Tibial artery (tissue), 4 donors: Measurements from ENCODE around the gene NLRP3.

ENCODE experiments used
- DNase-seq, 2 donors: peaks; one replicate each; pipeline ENCODE4 v3.0.0-alpha.2; 2019
- H3K27ac ChIP-seq, 2 donors: fragments of 200-600 bp; sonication (generic) in 1 of 2; 1 replicate in 1 of 2; 2 replicates in 1 of 2; pipeline ENCODE4 v1.5.1; 2018 to 2019; ENCODE audit warnings: mild to moderate bottlenecking in 1 of 2
- H3K27me3 ChIP-seq, 2 donors: fragments of 200-600 bp; sonication (generic) in 1 of 2; one replicate each; pipeline versions ENCODE4 v1.5.1 to v1.6.0; 2016 to 2019
- H3K36me3 ChIP-seq, 3 donors: fragments of 200-600 bp; sonication (generic) in 2 of 3; one replicate each; pipeline ENCODE4 v1.5.1; 2016 to 2019; ENCODE audit warnings: mild to moderate bottlenecking in 2 of 3
- H3K4me1 ChIP-seq, 4 donors: fragments of 200-600 bp; sonication (generic) in 2 of 4; 1 replicate in 3 of 4; 2 replicates in 1 of 4; pipeline ENCODE4 v1.5.1; 2016 to 2019
- H3K4me3 ChIP-seq, 2 donors: fragments of 200-600 bp; sonication (generic) in 1 of 2; 1 replicate in 1 of 2; 2 replicates in 1 of 2; pipeline ENCODE4 v1.5.1; 2018 to 2019; ENCODE audit warnings: mild to moderate bottlenecking in 2 of 2
- H3K9me3 ChIP-seq, 3 donors: fragments of 200-600 bp; sonication (generic) in 1 of 3; one replicate each; pipeline ENCODE4 v1.5.1; 2016 to 2019
- CTCF ChIP-seq, 2 experiments: fragments of 200-600 bp in 1 of 2; fragments of 450-650 bp in 1 of 2; IDR thresholded peaks; one replicate each; pipeline ENCODE4 v1.5.1; 2017 to 2019; ENCODE audit warnings: antibody characterized with exemption in 2 of 2, mild to moderate bottlenecking in 1 of 2, moderate library complexity in 1 of 2
- intact Hi-C: fragments of 100-400 bp; cut with DNase I; formaldehyde crosslinking; loops from one replicate; pipeline ENCODE4 v1.15.0; 2023; ENCODE audit warnings: low total_unique reads

NLRP3 gene

DNA sequence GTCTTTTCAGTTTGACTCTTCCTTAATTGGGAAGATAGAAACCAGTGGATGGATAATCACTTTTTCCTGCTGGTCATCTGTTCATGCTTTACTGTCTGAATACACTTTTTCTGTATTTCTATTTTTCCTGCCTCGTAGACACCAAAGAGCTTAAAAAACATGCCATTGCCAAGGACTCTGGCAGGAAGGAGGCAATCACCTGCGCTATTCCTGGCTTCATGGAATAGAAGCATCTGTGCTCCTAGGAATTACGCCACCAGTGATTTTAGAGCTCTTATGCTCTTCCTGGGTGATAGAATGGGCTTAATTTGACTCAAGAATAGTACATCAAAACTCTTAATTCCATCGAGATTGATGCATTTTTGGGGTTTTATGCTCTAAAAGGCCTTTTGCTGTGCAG, 26.2 kb downstream of the NLRP3 start:
- Histone ChIP-seq H3K27me3 (peaks cover 0 to 2% of the 10 kb centered on the region in 2 donors), H3K4me1 (no peaks in the 10 kb centered on the region), H3K27ac (no peak overlapping the region), H3K9me3 (no peaks in the 10 kb centered on the region), H3K4me3 (no peak overlapping the region), H3K36me3 (no peaks in the 10 kb centered on the region)
- intact Hi-C loops, result loop anchor here (2.0 kb wide), 1 partner anchor 53 kb away; no protein-coding TSS in a partner anchor
- no peak for TF ChIP-seq CTCF (IDR thresholded peaks at IDR 0.05)
- no peak for DNase-seq

- H3K4me1 ChIP-seq, result no peaks in the 10 kb centered on the region
- no peaks in the 10 kb centered on the region for H3K36me3 ChIP-seq
- H3K27ac ChIP-seq, result no peak overlapping the region
- no peaks in the 10 kb centered on the region for H3K9me3 ChIP-seq
- no peak for DNase-seq
- no peak overlapping the region for H3K4me3 ChIP-seq
- no peak for TF ChIP-seq CTCF (IDR thresholded peaks at IDR 0.05)
- intact Hi-C loops, result loop anchor here (2.0 kb wide), 1 partner anchor 55 kb away; no protein-coding TSS in a partner anchor
- peaks cover 0 to 2% of the 10 kb centered on the region in 2 donors for H3K27me3 ChIP-seq
These were observed 27.7 kb downstream of the NLRP3 start for GRCh38 chr1:247443641-247444040.

- Histone ChIP-seq H3K36me3 (no peaks in the 10 kb centered on the region), H3K4me3 (no peak overlapping the region), H3K4me1 (no peaks in the 10 kb centered on the region), H3K27ac (no peak overlapping the region), H3K27me3 (peaks cover 0 to 2% of the 10 kb centered on the region in 2 donors), H3K9me3 (no peaks in the 10 kb centered on the region)
- intact Hi-C loops, result no loop called here
- no peak for DNase-seq
- no peak for TF ChIP-seq CTCF (IDR thresholded peaks at IDR 0.05)
These were observed 28.6 kb downstream of the NLRP3 start for GRCh38 chr1:247444571-247444970.

- Histone ChIP-seq H3K4me1 (no peaks in the 10 kb centered on the region), H3K9me3 (no peaks in the 10 kb centered on the region), H3K36me3 (no peaks in the 10 kb centered on the region), H3K4me3 (no peak overlapping the region), H3K27me3 (peaks cover 0 to 2% of the 10 kb centered on the region in 2 donors), H3K27ac (no peak overlapping the region)
- TF ChIP-seq CTCF (IDR thresholded peaks at IDR 0.05), result no peak
- peak in 1 of 2 donors; percentile 67 for DNase-seq
- intact Hi-C loops, result no loop called here
These were observed 29.8 kb downstream of the NLRP3 start for GRCh38 chr1:247445526-247446356.

DNA sequence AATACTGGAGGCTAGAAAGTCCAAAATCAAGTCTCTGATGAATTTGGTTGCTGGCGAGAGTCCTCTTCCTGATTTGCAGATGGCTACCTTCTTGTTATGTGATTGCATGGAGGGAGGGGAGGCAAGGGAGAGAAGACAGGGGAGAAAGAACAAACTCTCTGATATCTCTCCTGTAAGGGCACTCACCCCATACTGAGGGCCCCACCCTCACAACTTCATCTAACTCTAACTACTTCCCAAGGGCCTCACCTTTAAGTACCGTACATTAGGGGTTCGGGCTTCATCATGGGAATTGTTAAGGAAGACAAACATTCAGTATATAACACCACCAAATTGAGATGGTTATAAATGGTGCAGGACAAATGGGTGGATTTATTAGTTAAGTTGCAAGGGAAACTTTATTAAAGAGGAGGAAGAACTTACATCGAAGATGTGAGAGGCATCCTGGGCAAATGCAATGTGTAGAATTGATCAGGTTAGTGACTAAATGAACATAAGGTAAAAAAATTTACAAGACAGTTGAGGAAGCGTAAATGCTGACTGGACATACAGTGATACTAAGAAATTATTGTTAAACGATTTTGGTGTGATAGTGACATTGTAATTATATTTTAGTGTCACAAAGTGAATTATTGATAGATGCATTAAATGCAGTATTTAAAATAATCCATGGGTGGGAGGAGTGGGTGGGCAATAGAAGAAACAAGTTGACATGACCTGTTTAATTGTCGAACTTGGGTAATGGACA, 31.4 kb downstream of the NLRP3 start:
- TF ChIP-seq CTCF (IDR thresholded peaks at IDR 0.05), result no peak
- H3K9me3 ChIP-seq, result no peaks in the 10 kb centered on the region
- H3K36me3 ChIP-seq, result no peaks in the 10 kb centered on the region
- no peak for DNase-seq
- H3K4me1 ChIP-seq, result no peaks in the 10 kb centered on the region
- peak overlapping the region; percentile 48 to 55 for H3K4me3 ChIP-seq
- intact Hi-C loops, result no loop called here
- H3K27ac ChIP-seq, result no peak overlapping the region
- peaks cover 0 to 2% of the 10 kb centered on the region in 2 donors for H3K27me3 ChIP-seq
